Uterus (tissue), 4 donors: ENCODE measurements around the gene AP1AR. TPM values are rescaled to one million over a fixed set of nuclear protein-coding genes. Genes with fewer than 3 reads are reported as not detected.
A peak's percentile ranks its signal among the peaks of the same experiment; 100 is the strongest.

ENCODE experiments used
- DNase-seq, 2 donors: peaks; one replicate each; pipeline ENCODE4 v3.0.0-alpha.2; 2019 to 2020
- H3K27ac ChIP-seq, 2 donors: fragments of 200-600 bp; sonication (generic); 1 replicate in 1 of 2; 2 replicates in 1 of 2; pipeline ENCODE4 v1.5.1; 2016 to 2018
- H3K27me3 ChIP-seq, 2 donors: fragments of 200-600 bp; sonication (generic); one replicate each; pipeline ENCODE4 v1.5.1; 2018 to 2019; ENCODE audit warnings: control low read depth in 1 of 2
- H3K36me3 ChIP-seq, 2 donors: fragments of 200-600 bp; sonication (generic); one replicate each; pipeline ENCODE4 v1.5.1; 2019; ENCODE audit warnings: control low read depth in 1 of 2
- H3K4me1 ChIP-seq, 2 donors: fragments of 200-600 bp; sonication (generic); one replicate each; pipeline ENCODE4 v1.5.1; 2018 to 2019; ENCODE audit warnings: control low read depth in 1 of 2
- H3K4me3 ChIP-seq, 2 donors: fragments of 200-600 bp; sonication (generic); 1 replicate in 1 of 2; 2 replicates in 1 of 2; pipeline ENCODE4 v1.5.1; 2018 to 2019; ENCODE audit warnings: mild to moderate bottlenecking in 1 of 2
- H3K9me3 ChIP-seq, 2 donors: fragments of 200-600 bp; sonication (generic); one replicate each; pipeline ENCODE4 v1.5.1; 2019; ENCODE audit warnings: control low read depth in 1 of 2
- POLR2A ChIP-seq, 2 donors: fragments of 450-650 bp; IDR thresholded peaks; one replicate each; pipeline ENCODE4 v1.6.1; 2016; ENCODE audit warnings: antibody characterized with exemption in 2 of 2, mild to moderate bottlenecking in 1 of 2, moderate library complexity in 1 of 2
- intact Hi-C: fragments of 100-400 bp; cut with DNase I; formaldehyde crosslinking; loops from one replicate; pipeline ENCODE4 v1.15.1; 2023; ENCODE audit warnings: low total_unique reads
- total RNA-seq, 4 donors: library from RNA; depleted of rRNA in 3 of 4; stranded (reverse); fragments of >200 nt in 3 of 4; gene quantifications; one replicate each; pipeline versions ENCODE4 v1.1.0 to v1.2.4, GENCODE V29; 2014 to 2023
- TF ChIP-seq, protein P1 (sequence below), 4 experiments: fragments of 200-600 bp in 2 of 4; fragments of 450-650 bp in 2 of 4; sonication (generic) in 2 of 4; IDR thresholded peaks; one replicate each; pipeline ENCODE4 v1.5.1; 2016 to 2019; ENCODE audit warnings: antibody characterized with exemption in 4 of 4, mild to moderate bottlenecking in 2 of 4, moderate library complexity in 1 of 4
- donor health status: DM: yes; HTN: yes; CAD: no.

AP1AR gene, protein sequence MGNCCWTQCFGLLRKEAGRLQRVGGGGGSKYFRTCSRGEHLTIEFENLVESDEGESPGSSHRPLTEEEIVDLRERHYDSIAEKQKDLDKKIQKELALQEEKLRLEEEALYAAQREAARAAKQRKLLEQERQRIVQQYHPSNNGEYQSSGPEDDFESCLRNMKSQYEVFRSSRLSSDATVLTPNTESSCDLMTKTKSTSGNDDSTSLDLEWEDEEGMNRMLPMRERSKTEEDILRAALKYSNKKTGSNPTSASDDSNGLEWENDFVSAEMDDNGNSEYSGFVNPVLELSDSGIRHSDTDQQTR
- total RNA-seq: 10 to 100 TPM in 3 of 4 donors, 1 to 10 TPM in 1; 2.3 to 37.7 (median 17.6) TPM

- DNase-seq: peak; percentile 83 to 86
- Histone ChIP-seq H3K27me3 (no peaks in the 10 kb centered on the region), H3K9me3 (no peaks in the 10 kb centered on the region), H3K36me3 (no peaks in the 10 kb centered on the region), H3K4me1 (no peaks in the 10 kb centered on the region), H3K4me3 (peak within 1 kb of the TSS; percentile 82 to 94), H3K27ac (peak within 1 kb of the TSS; percentile 88 to 99)
- intact Hi-C loops: loop anchor here (10.0 kb wide), 1 partner anchor 127 kb away; no protein-coding TSS in a partner anchor
- TF ChIP-seq, protein P1, sequence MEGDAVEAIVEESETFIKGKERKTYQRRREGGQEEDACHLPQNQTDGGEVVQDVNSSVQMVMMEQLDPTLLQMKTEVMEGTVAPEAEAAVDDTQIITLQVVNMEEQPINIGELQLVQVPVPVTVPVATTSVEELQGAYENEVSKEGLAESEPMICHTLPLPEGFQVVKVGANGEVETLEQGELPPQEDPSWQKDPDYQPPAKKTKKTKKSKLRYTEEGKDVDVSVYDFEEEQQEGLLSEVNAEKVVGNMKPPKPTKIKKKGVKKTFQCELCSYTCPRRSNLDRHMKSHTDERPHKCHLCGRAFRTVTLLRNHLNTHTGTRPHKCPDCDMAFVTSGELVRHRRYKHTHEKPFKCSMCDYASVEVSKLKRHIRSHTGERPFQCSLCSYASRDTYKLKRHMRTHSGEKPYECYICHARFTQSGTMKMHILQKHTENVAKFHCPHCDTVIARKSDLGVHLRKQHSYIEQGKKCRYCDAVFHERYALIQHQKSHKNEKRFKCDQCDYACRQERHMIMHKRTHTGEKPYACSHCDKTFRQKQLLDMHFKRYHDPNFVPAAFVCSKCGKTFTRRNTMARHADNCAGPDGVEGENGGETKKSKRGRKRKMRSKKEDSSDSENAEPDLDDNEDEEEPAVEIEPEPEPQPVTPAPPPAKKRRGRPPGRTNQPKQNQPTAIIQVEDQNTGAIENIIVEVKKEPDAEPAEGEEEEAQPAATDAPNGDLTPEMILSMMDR (IDR thresholded peaks at IDR 0.05): peak in 3 of 4 experiments; percentile 26 to 60 (median 47)
- peak; percentile 77 to 90 for TF ChIP-seq POLR2A (IDR thresholded peaks at IDR 0.05)
Observed at GRCh38 chr4:112231779-112232713, at the start of gene AP1AR. AP1AR (plus strand) TSS chr4:112231787; CDS start chr4:112232092, 305 bp downstream.

DNA sequence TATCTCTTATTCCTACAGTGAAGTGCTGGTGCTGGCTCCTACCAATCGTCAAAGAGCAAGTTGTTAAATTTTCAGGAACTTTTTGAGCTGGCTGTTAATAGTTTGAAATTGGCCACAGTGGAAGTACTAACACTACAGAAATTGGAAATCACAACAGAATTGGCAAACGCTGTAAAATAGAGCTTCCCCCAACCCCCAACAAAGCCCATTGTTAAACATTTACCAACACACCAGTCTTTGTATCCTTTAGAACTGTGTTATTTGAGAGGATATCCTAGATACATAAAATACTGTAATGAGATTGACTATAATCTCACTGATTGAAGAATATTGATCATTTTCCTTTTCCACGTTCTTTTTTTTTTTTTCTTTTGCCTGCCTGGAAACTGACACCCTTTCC lies 49.0 kb upstream of the AP1AR start:
- Histone ChIP-seq H3K27me3 (no peaks in the 10 kb centered on the region), H3K4me1 (no peaks in the 10 kb centered on the region), H3K27ac (no peak overlapping the region), H3K36me3 (no peaks in the 10 kb centered on the region), H3K9me3 (no peaks in the 10 kb centered on the region), H3K4me3 (no peak overlapping the region)
- no peak for TF ChIP-seq POLR2A (IDR thresholded peaks at IDR 0.05)
- TF ChIP-seq, protein P1 (IDR thresholded peaks at IDR 0.05): no peak
- no peak for DNase-seq
- intact Hi-C loops: no loop called here

- Histone ChIP-seq H3K36me3 (no peaks in the 10 kb centered on the region), H3K4me1 (no peaks in the 10 kb centered on the region), H3K27me3 (no peaks in the 10 kb centered on the region), H3K9me3 (no peaks in the 10 kb centered on the region), H3K27ac (no peak overlapping the region), H3K4me3 (no peak overlapping the region)
- no peak for TF ChIP-seq POLR2A (IDR thresholded peaks at IDR 0.05)
- TF ChIP-seq, protein P1 (IDR thresholded peaks at IDR 0.05): no peak
- intact Hi-C loops: no loop called here
- DNase-seq: no peak
Observed at GRCh38 chr4:112183252-112183651, 48.3 kb upstream of the AP1AR start.

DNA sequence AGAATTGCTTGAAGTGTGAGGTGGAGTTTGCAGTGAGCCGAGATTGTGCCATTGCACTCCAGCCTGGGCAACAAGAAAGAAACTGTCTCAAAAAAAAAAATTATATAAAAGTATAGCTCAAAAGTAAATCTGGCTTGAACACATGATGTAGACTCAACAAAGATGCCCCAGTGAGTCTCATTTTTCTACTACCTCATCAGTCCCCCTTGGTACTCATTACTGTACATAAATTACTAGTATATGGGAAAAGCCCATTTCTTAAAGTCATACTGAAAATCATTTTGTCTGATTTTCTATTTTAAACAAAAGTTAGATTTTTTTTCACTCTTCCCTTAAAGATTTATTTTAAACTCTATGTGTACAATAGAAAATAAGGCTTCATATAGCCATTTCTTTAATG lies 47.1 kb upstream of the AP1AR start:
- no peak overlapping the region for H3K4me3 ChIP-seq
- H3K27me3 ChIP-seq: no peaks in the 10 kb centered on the region
- no peak for DNase-seq
- no peaks in the 10 kb centered on the region for H3K4me1 ChIP-seq
- H3K27ac ChIP-seq: no peak overlapping the region
- no peaks in the 10 kb centered on the region for H3K36me3 ChIP-seq
- no peaks in the 10 kb centered on the region for H3K9me3 ChIP-seq
- TF ChIP-seq, protein P1 (IDR thresholded peaks at IDR 0.05): no peak
- no peak for TF ChIP-seq POLR2A (IDR thresholded peaks at IDR 0.05)
- intact Hi-C loops: no loop called here

GRCh38 chr4:112185334-112185733 lies 46.3 kb upstream of the AP1AR start:
- no peaks in the 10 kb centered on the region for H3K9me3 ChIP-seq
- intact Hi-C loops: no loop called here
- TF ChIP-seq, protein P1 (IDR thresholded peaks at IDR 0.05): no peak
- no peak for TF ChIP-seq POLR2A (IDR thresholded peaks at IDR 0.05)
- H3K36me3 ChIP-seq: no peaks in the 10 kb centered on the region
- no peak for DNase-seq
- H3K27ac ChIP-seq: no peak overlapping the region
- H3K4me1 ChIP-seq: no peaks in the 10 kb centered on the region
- no peaks in the 10 kb centered on the region for H3K27me3 ChIP-seq
- H3K4me3 ChIP-seq: no peak overlapping the region
